GM13977 (cell line): ENCODE measurements around the gene ABL2.

Source experiments
- DNase-seq: peaks from one replicate; pipeline ENCODE4 v3.0.0; 2012; ENCODE audit warnings: low spot score
- CTCF ChIP-seq: IDR thresholded peaks from 2 replicates; pipeline ENCODE4 v1.5.1; 2012; ENCODE audit warnings: mild to moderate bottlenecking, control low read depth; ENCODE audit not compliant: insufficient read depth; ENCODE audit errors: extremely low read depth, missing control alignments
- in situ Hi-C: fragments of 300-500 bp; cut with MboI; formaldehyde crosslinking; loops from one replicate; pipeline ENCODE4 v1.12.0; 2022; ENCODE audit warnings: low sequenced_read_pairs, low pct_unique_long_range_greater_than_20kb, mixed read lengths, inconsistent platforms; ENCODE audit not compliant: unreplicated experiment

The ABL2 gene

DNA sequence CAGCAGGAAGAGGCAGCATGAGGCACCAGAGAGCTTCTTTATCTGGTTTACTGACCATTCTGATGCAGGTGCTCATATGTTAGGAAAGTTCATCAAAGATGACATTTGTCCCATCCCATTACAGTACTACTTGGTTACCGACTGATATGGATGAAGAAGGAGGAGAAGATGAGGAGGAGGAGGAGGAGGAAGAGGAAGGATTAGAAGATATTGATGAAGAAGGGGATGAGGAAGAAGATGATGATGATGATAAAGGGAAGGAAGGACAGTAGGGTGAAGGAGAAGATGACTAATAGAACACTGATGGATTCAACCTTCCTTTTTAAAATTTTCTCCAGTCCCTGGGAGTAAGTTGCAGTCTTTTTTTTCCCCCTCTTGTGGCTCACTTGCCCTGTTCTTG, 45.1 kb downstream of the ABL2 start:
- in situ Hi-C loops = no loop called here
- DNase-seq = no peak
- no peak for TF ChIP-seq CTCF

DNA sequence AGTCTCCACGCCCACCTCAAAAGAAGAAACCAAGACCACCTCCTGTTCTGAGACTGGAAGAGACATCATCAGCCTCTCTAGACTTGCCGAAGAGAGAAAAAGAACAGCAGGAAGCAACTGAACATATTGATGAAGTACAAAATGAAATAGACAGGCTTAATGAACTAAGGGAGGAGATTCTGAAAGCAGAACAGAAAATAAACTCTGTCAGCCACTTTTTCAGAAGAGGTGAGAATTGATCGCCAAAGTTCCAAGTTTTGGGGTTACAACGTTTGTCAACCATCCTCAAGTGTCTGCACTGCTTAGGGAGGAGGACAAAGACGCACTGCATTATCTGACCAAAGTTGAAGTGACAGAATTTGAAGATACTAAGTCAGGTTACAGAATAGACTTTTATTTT, 45.6 kb downstream of the ABL2 start:
- in situ Hi-C loops = no loop called here
- no peak for DNase-seq
- no peak for TF ChIP-seq CTCF

DNA sequence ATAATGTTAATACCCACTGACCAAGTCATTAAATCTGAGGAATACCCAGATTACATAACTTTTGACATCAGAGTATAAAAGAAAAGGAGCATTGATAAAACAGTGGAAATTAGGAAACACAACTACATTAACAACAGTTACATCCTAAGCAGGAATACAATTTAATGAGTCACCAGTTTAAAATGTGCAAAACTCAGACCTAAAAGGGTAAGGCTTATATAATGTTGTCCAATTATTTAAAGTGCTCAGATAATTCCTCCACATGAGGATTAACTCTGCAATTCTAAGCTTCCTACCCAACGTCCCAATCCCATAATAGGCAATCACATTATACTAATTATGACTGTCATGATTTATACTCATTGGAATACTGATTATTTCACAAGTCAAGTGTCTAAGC, 50.5 kb downstream of the ABL2 start:
- no peak for DNase-seq
- in situ Hi-C loops = no loop called here
- no peak for TF ChIP-seq CTCF

- in situ Hi-C loops = no loop called here
- DNase-seq = no peak
- TF ChIP-seq CTCF = no peak
Observed at GRCh38 chr1:179178183-179178582, 51.3 kb downstream of the ABL2 start.

GRCh38 chr1:179177615-179178014, 51.9 kb downstream of the ABL2 start:
- TF ChIP-seq CTCF = no peak
- no peak for DNase-seq
- in situ Hi-C loops = no loop called here

DNA sequence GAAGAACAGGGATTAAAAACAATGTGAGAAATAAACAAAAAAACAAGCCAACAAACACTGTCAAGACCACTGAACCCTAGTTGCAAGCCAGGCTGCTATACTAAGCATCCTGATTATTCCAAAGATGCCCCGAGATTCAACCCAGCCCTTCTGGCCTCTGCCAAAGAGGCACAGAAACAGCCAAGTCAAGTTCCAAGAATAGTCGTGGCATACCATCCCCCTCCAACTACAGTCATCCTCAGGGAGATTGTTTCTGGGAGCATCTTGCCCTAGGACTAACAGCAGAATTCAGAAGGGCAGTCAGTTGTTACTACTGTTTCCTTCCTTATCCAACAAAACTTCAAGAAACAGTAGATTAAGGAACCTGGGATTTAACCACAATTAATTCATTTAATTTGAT, 52.3 kb downstream of the ABL2 start:
- TF ChIP-seq CTCF = no peak
- in situ Hi-C loops = no loop called here
- DNase-seq = no peak
